Kidney (tissue), 22 donors: ENCODE measurements around the gene SERPINB6. TPM values are rescaled to one million over a fixed set of nuclear protein-coding genes. Genes with fewer than 3 reads are reported as not detected.

ENCODE experiments used
- DNase-seq, 5 donors: peaks; one replicate each; pipeline ENCODE4 v3.0.0-alpha.2; 2013 to 2020
- FAIRE-seq: peaks from 2 replicates; lab custom pipeline; 2012; peaks lifted over from hg19 to GRCh38; lab: Jason Lieb, UNC
- H3K27ac ChIP-seq, 2 donors: one replicate each; pipeline ENCODE4 v1.7.0; 2013; ENCODE audit warnings: low read depth in 2 of 2, low read length in 2 of 2, inconsistent platforms in 1 of 2
- H3K27me3 ChIP-seq: one replicate; pipeline ENCODE4 v1.7.1; 2013; ENCODE audit warnings: low read length, inconsistent platforms; ENCODE audit not compliant: control insufficient read depth, insufficient read depth
- H3K36me3 ChIP-seq, 3 donors: one replicate each; pipeline versions ENCODE4 v1.7.0 to v1.7.1; 2013; ENCODE audit warnings: low read length in 3 of 3, control low read depth in 1 of 3, inconsistent platforms in 1 of 3; ENCODE audit not compliant: insufficient read depth in 3 of 3, control insufficient read depth in 2 of 3
- H3K4me1 ChIP-seq, 3 donors: one replicate each; pipeline versions ENCODE4 v1.7.0 to v1.7.1; 2013; ENCODE audit warnings: low read length in 3 of 3, inconsistent platforms in 1 of 3, low read depth in 1 of 3; ENCODE audit not compliant: control insufficient read depth in 2 of 3, insufficient read depth in 2 of 3
- H3K4me3 ChIP-seq, 3 donors: one replicate each; pipeline versions ENCODE4 v1.7.0 to v1.8.1; 2013; ENCODE audit warnings: low read length in 3 of 3, control low read depth in 1 of 3, inconsistent platforms in 1 of 3
- H3K9ac ChIP-seq, 3 donors: one replicate each; pipeline versions ENCODE4 v1.7.0 to v1.7.1; 2013; ENCODE audit warnings: low read length in 3 of 3, control low read depth in 1 of 3, inconsistent platforms in 1 of 3
- H3K9me3 ChIP-seq, 3 donors: one replicate each; pipeline versions ENCODE4 v1.7.0 to v1.7.1; 2013; ENCODE audit warnings: low read length in 3 of 3, control low read depth in 1 of 3, inconsistent platforms in 1 of 3; ENCODE audit not compliant: control insufficient read depth in 2 of 3, insufficient read depth in 1 of 3
- CTCF ChIP-seq: IDR thresholded peaks from 3 replicates; pipeline ENCODE4 v1.5.1; 2012; ENCODE audit warnings: mild to moderate bottlenecking, moderate library complexity, borderline replicate concordance; ENCODE audit not compliant: insufficient read depth; ENCODE audit errors: extremely low read depth
- intact Hi-C: fragments of 100-400 bp; cut with DNase I; formaldehyde crosslinking; loops from one replicate; pipeline ENCODE4 v1.11.1; 2022
- long read RNA-seq, 10 donors: library from polyadenylated mRNA in 1 of 10; unstranded in 1 of 10; transcript quantifications; one replicate each; pipeline ENCODE4 v2.0.0 and lab custom pipeline, GENCODE V29; 2021 to 2026
- polyA plus RNA-seq: library from polyadenylated mRNA; stranded (reverse); fragments of 350-450 nt; fragmentation: Illumina TruSeq; extraction: RNeasy Lipid Tissue Mini Kit (QIAGEN cat#74804); gene quantifications from one replicate; pipeline ENCODE4 v1.2.3, GENCODE V29; 2014; ENCODE audit warnings: low read depth, low replicate concordance; ENCODE audit not compliant: insufficient read depth
- total RNA-seq: library from RNA; stranded (reverse); fragmentation: NEBNext Ultra II Directional; extraction: Animal tissue kit (Norgen Biotek cat#: 25700); gene quantifications from one replicate; pipeline ENCODE4 v1.2.1, GENCODE V29; 2021
- donor health status: control.
- donor health status: control.
- donor health status: control.
- donor health status: control.
- donor health status: control.
- donor health status: DM: yes; HTN: yes; CAD: no.
- donor health status: Normal renal cell carcinoma (clear cell type).

Gene SERPINB6
- total RNA-seq: 136 TPM
- 212 TPM for polyA plus RNA-seq
- long read RNA-seq, donor 1, transcript SERPINB6-205 (7 exons, 1,315 nt): major isoform, 11 of 29 reads
- long read RNA-seq, donor 1, partial matches to known transcripts: 5 of 29 reads
- long read RNA-seq, donor 1, other reads (novel, unspliced or antisense): 0 of 29 reads
- long read RNA-seq, donor 2, transcript SERPINB6-205 (7 exons, 1,315 nt): major isoform, 18 of 36 reads
- long read RNA-seq, donor 2, partial matches to known transcripts: 7 of 36 reads
- long read RNA-seq, donor 2, other reads (novel, unspliced or antisense): 0 of 36 reads
- long read RNA-seq, donor 3, transcript SERPINB6-212 (6 exons, 3,265 nt): minor isoform, 5 of 50 reads
- long read RNA-seq, donor 3, transcript SERPINB6-205 (7 exons, 1,315 nt): major isoform, 13 of 50 reads
- long read RNA-seq, donor 3, partial matches to known transcripts: 22 of 50 reads
- long read RNA-seq, donor 3, other reads (novel, unspliced or antisense): 0 of 50 reads
- long read RNA-seq, donor 4, transcript SERPINB6-205 (7 exons, 1,315 nt): major isoform, 15 of 39 reads
- long read RNA-seq, donor 4, transcript SERPINB6-206 (7 exons, 1,375 nt): minor isoform, 6 of 39 reads
- long read RNA-seq, donor 4, partial matches to known transcripts: 8 of 39 reads
- long read RNA-seq, donor 4, other reads (novel, unspliced or antisense): 0 of 39 reads
- long read RNA-seq, donor 5, partial matches to known transcripts: 0 of 3 reads
- long read RNA-seq, donor 5, other reads (novel, unspliced or antisense): 0 of 3 reads
- long read RNA-seq, donor 6, transcript SERPINB6-204 (7 exons, 1,370 nt): minor isoform, 9 of 60 reads
- long read RNA-seq, donor 6, transcript SERPINB6-205 (7 exons, 1,315 nt): major isoform, 23 of 60 reads
- long read RNA-seq, donor 6, partial matches to known transcripts: 21 of 60 reads
- long read RNA-seq, donor 6, other reads (novel, unspliced or antisense): 0 of 60 reads
- long read RNA-seq, donor 7, transcript SERPINB6-205 (7 exons, 1,315 nt): major isoform, 30 of 92 reads
- long read RNA-seq, donor 7, transcript SERPINB6-206 (7 exons, 1,375 nt): minor isoform, 8 of 92 reads
- long read RNA-seq, donor 7, transcript SERPINB6-204 (7 exons, 1,370 nt): minor isoform, 29 of 92 reads
- long read RNA-seq, donor 7, partial matches to known transcripts: 4 of 92 reads
- long read RNA-seq, donor 7, other reads (novel, unspliced or antisense): 14 of 92 reads
- long read RNA-seq, donor 8, transcript SERPINB6-205 (7 exons, 1,315 nt): major isoform, 13 of 59 reads
- long read RNA-seq, donor 8, partial matches to known transcripts: 36 of 59 reads
- long read RNA-seq, donor 8, other reads (novel, unspliced or antisense): 0 of 59 reads
- long read RNA-seq, donor 9, partial matches to known transcripts: 5 of 14 reads
- long read RNA-seq, donor 9, other reads (novel, unspliced or antisense): 0 of 14 reads
- long read RNA-seq, donor 10, transcript SERPINB6-204 (7 exons, 1,370 nt): major isoform, 6 of 43 reads
- long read RNA-seq, donor 10, transcript SERPINB6-205 (7 exons, 1,315 nt): minor isoform, 5 of 43 reads
- long read RNA-seq, donor 10, partial matches to known transcripts: 21 of 43 reads
- long read RNA-seq, donor 10, other reads (novel, unspliced or antisense): 0 of 43 reads

DNA sequence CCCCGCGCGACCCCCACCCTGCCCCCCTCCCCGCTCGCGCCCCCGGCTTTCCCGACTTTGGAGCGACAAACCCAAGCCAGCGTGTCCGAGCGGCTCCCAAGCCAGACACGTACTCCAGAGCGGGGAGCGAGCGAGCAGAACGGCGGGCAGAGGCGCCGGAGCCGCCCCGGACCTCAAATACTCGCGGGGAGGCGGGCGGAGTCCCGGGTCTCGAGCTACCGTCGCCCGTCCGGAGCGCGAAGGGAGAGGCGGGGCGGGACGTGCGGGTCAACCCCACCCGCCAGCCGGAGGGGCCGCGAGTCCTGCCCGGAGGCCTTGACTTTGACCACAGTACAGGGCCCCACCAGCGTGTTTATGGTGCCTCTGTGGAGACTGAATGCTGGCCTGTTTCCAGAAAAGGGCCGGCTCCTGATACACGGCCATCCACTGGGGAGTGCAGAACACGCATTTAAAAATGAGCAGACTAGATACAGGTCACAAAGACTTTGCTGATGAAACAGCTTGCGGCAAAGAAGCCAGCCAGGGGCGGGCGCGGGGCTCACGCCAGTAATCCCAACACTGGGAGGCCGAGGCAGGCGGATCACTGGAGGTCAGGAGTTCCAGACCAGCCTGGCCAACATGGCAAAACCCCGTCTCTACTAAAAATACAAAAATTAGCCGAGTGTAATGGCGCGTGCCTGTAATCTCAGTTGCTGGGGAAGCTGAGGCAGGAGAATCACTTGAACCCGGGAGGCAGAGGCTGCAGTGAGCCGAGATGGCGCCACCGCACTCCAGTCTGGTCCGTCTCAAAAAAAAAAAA is at the start of gene SERPINB6:
Gene SERPINB6, minus strand, starts transcription at position 148 of the 799 bp plus-strand sequence. CDS start 12,235 bp downstream, outside the sequence.
- Histone ChIP-seq H3K4me3 (peak within 1 kb of the TSS; percentile 68 to 79 (median 71)), H3K27ac (peak within 1 kb of the TSS; percentile 95 to 96), H3K9ac (peak within 1 kb of the TSS; percentile 51 to 89 (median 69)), H3K4me1 (peaks cover 0 to 4% (median 3%) of the 10 kb centered on the region in 3 donors), H3K27me3 (no peaks in the 10 kb centered on the region), H3K9me3 (no peaks in the 10 kb centered on the region), H3K36me3 (no peaks in the 10 kb centered on the region)
- TF ChIP-seq CTCF: no peak
- DNase-seq (peak; percentile 71 to 95 (median 79)), FAIRE-seq (no peak)
- intact Hi-C loops: no loop called here

GRCh38 chr6:3019749-3020320 is 48.5 kb upstream of the SERPINB6 start:
- Histone ChIP-seq H3K27me3 (no peaks in the 10 kb centered on the region), H3K36me3 (peaks cover 0 to 40% (median 21%) of the 10 kb centered on the region in 3 donors)
- no peak for FAIRE-seq

More at GRCh38 chr6:3019749-3020320, 48.5 kb upstream of the SERPINB6 start:
- Histone ChIP-seq H3K4me3 (no peak overlapping the region), H3K4me1 (peaks cover 0 to 6% (median 5%) of the 10 kb centered on the region in 3 donors), H3K27ac (no peak overlapping the region), H3K9me3 (no peaks in the 10 kb centered on the region), H3K9ac (no peak overlapping the region)
- no peak for DNase-seq
- intact Hi-C loops: no loop called here
- TF ChIP-seq CTCF: no peak
